OCI-LY7 (cell line): ENCODE measurements around the gene AMPD3. TPM values are rescaled to one million over a fixed set of nuclear protein-coding genes. Genes with fewer than 3 reads are reported as not detected.

Experiments
- BruUV-seq: library from RNA; stranded (reverse); fragments of 400-500 nt; replicated peaks from 2 replicates; lab custom pipeline; 2021; lab: Mats Ljungman, UMichigan
- CTCF ChIA-PET: fragments of 300-600 bp; sonication (Branson Sonifier 250); formaldehyde crosslinking; loops from one replicate; lab custom pipeline; 2022; ENCODE audit warnings: antibody characterized with exemption; ENCODE audit not compliant: unreplicated experiment; lab: Charles Lee
- POLR2A ChIA-PET: fragments of 300-600 bp; sonication (Branson Sonifier 250); formaldehyde crosslinking; loops from one replicate; lab custom pipeline; 2022; ENCODE audit warnings: antibody characterized with exemption; lab: Charles Lee
- DNase-seq: peaks from one replicate; pipeline ENCODE4 v3.0.0-alpha.2; 2015; ENCODE audit warnings: low spot score
- H2AFZ ChIP-seq: fragments of 200-600 bp; sonication (generic), shearing (Covaris generic); 2 replicates; pipeline ENCODE4 v1.6.1; 2014; ENCODE audit warnings: mild to moderate bottlenecking, antibody characterized with exemption, low read length, moderate library complexity
- H3K27ac ChIP-seq: fragments of 200-600 bp; sonication (generic); 2 replicates; pipeline ENCODE4 v1.5.1; 2014; ENCODE audit warnings: mixed run types, low read depth, mild to moderate bottlenecking, moderate library complexity, low read length, inconsistent platforms; ENCODE audit not compliant: poor library complexity, severe bottlenecking
- H3K36me3 ChIP-seq: fragments of 200-600 bp; sonication (generic); 2 replicates; pipeline ENCODE4 v1.6.1; 2014; ENCODE audit warnings: mild to moderate bottlenecking, antibody characterized with exemption, low read length, moderate library complexity, mixed read lengths; ENCODE audit not compliant: insufficient read depth
- H3K4me1 ChIP-seq: fragments of 200-600 bp; sonication (generic); 2 replicates; pipeline ENCODE4 v1.5.1; 2014; ENCODE audit warnings: mild to moderate bottlenecking, low read length; ENCODE audit not compliant: insufficient read depth, poor library complexity, severe bottlenecking
- H3K4me2 ChIP-seq: fragments of 200-600 bp; sonication (generic); 2 replicates; pipeline ENCODE4 v1.6.1; 2014; ENCODE audit warnings: mild to moderate bottlenecking, low read length
- H3K4me3 ChIP-seq: fragments of 200-600 bp; sonication (generic); 2 replicates; pipeline ENCODE4 v1.5.1; 2014; ENCODE audit warnings: mild to moderate bottlenecking, low read depth, low read length; ENCODE audit not compliant: poor library complexity, severe bottlenecking
- H3K79me2 ChIP-seq: fragments of 200-600 bp; sonication (generic); 2 replicates; pipeline ENCODE4 v1.6.1; 2016; ENCODE audit warnings: low read depth, mild to moderate bottlenecking, low read length, moderate library complexity, mixed read lengths; ENCODE audit not compliant: insufficient read depth
- H3K9me2 ChIP-seq: fragments of 200-600 bp; sonication (generic); 2 replicates; pipeline ENCODE4 v1.6.1; 2016; ENCODE audit warnings: mild to moderate bottlenecking, low read length, mixed read lengths; ENCODE audit not compliant: insufficient read depth
- H3K9me3 ChIP-seq: fragments of 200-600 bp; sonication (generic); 2 replicates; pipeline ENCODE4 v1.6.1; 2014; ENCODE audit warnings: mild to moderate bottlenecking, mixed run types, low read length, mixed read lengths
- H4K20me1 ChIP-seq: fragments of 200-600 bp; sonication (generic); 2 replicates; pipeline ENCODE4 v1.6.1; 2014; ENCODE audit warnings: mild to moderate bottlenecking, antibody characterized with exemption, low read length, moderate library complexity, mixed read lengths; ENCODE audit not compliant: insufficient read depth
- EZH2phosphoT487 ChIP-seq: fragments of 200-600 bp; sonication (generic); IDR thresholded peaks from 2 replicates; pipeline ENCODE4 v1.6.1; 2018; ENCODE audit warnings: low read depth, borderline replicate concordance, mild to moderate bottlenecking, mixed run types, antibody characterized with exemption, low read length, moderate library complexity, mixed read lengths
- intact Hi-C: fragments of 100-400 bp; cut with micrococcal nuclease; formaldehyde crosslinking; loops from one replicate; pipeline ENCODE4 v1.10.0; 2022; ENCODE audit not compliant: unreplicated experiment
- total RNA-seq, 2 experiments: library from RNA; depleted of rRNA in 1 of 2; stranded (reverse); fragments of >200 nt in 1 of 2; shearing (Covaris generic) in 1 of 2; gene quantifications; 2 replicates each; pipeline ENCODE4 v1.2.3, GENCODE V29; 2014 to 2022
- TF ChIP-seq, protein P1 (sequence below): fragments of 200-600 bp; sonication (generic); conservative IDR thresholded peaks from 2 replicates; pipeline ENCODE4 v1.5.1; 2014; ENCODE audit warnings: mild to moderate bottlenecking, antibody characterized with exemption, low read length, moderate library complexity, mixed read lengths

Gene AMPD3
- total RNA-seq, 2 experiments from 2014 or later, result 13.5 to 25.6 TPM

DNA sequence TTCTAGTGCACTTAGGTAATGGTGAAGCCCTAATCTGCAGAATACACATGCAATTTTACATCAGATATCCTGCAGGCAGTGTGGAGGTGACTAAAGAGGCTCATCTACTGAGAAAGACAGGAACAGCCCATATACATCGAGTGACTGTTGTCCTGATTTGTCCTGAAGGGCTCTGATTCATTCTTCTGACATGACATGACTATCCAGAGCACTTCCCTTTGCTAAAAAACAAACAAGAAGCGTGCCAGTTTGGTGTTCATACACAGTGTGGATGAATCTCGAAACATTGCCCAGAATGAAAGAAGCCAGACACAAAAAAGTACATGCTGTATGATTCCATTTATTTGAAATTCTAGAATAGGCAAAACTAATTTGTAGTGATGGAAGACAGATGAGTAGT, 48.0 kb upstream of the AMPD3 start:
- TF ChIP-seq EZH2phosphoT487, result no peak
- TF ChIP-seq, protein P1, sequence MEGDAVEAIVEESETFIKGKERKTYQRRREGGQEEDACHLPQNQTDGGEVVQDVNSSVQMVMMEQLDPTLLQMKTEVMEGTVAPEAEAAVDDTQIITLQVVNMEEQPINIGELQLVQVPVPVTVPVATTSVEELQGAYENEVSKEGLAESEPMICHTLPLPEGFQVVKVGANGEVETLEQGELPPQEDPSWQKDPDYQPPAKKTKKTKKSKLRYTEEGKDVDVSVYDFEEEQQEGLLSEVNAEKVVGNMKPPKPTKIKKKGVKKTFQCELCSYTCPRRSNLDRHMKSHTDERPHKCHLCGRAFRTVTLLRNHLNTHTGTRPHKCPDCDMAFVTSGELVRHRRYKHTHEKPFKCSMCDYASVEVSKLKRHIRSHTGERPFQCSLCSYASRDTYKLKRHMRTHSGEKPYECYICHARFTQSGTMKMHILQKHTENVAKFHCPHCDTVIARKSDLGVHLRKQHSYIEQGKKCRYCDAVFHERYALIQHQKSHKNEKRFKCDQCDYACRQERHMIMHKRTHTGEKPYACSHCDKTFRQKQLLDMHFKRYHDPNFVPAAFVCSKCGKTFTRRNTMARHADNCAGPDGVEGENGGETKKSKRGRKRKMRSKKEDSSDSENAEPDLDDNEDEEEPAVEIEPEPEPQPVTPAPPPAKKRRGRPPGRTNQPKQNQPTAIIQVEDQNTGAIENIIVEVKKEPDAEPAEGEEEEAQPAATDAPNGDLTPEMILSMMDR, result no peak
- ChIA-PET POLR2A (interaction anchor here (1.2 kb wide), 1 partner anchor 272 kb away, joined by 3 read pairs; no protein-coding TSS in a partner anchor), CTCF (no interaction called here)
- Histone ChIP-seq H3K27ac (no peak overlapping the region), H3K9me3 (no peaks in the 10 kb centered on the region), H4K20me1 (no peaks in the 10 kb centered on the region), H3K4me1 (peaks cover 4% of the 10 kb centered on the region), H3K4me2 (no peak overlapping the region), H3K36me3 (no peaks in the 10 kb centered on the region), H3K9me2 (no peaks in the 10 kb centered on the region), H2AFZ (peak overlapping the region; percentile 48; the same call in 1 of the 2 replicates), H3K4me3 (no peak overlapping the region), H3K79me2 (no peaks in the 10 kb centered on the region)
- intact Hi-C loops, result loop anchor here (2.0 to 5.0 kb wide), 2 partner anchors 50 to 110 kb away; no protein-coding TSS in a partner anchor
- no TSS peak for BruUV-seq
- no peak for DNase-seq

DNA sequence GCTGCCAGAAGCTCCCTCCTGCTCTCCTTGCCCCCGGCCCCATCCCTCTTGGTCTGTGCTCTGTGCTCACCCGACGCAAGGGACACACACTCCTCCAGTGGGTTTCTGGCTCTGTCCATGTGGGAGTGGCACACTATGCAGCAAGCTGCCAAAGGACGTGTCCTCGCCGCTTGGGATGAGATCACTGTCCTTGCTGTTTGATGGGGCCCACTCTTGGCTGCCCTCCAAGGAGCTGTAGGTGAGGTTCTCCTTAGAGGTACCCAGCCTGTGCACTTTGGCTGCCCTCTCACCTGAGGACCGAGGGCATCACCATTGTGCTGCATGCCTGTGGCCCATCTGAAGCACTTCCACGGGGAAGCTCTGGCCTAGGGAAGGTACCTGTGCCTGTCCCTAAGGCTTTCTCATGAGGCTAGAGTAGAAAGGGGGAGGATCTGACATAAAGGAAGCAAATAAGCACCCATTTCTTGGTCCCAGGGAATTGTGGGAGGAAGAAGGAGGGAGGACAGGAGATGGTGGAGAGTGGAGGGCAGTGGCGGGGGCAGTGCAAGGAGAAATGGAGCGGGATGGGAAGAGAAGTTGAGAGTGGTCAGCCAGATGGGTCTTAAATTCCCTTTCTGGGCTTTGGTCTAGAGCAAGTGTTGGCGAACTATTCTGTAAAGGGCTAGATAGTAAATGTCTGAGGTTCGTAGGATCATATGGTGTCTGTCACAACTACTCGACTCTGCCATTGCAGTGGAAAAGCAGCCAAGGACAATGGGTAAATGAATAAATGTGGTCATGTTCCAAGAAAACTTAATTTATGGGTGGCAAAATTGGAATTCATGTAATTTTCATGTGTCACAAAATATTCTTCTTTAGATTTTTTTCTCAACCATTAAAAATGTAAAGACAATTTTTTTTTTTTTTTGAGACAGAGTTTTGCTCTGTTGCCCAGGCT, 47.0 kb upstream of the AMPD3 start:
- intact Hi-C loops, result loop anchor here (2.0 to 5.0 kb wide), 2 partner anchors 49 to 109 kb away; no protein-coding TSS in a partner anchor
- CTCF ChIA-PET, result interaction anchor here (0.7 kb wide), 1 partner anchor 290 kb away, joined by 3 read pairs; no protein-coding TSS in a partner anchor

More for the DNA sequence above, 47.0 kb upstream of the AMPD3 start:
- peaks cover 4% of the 10 kb centered on the region for H3K4me1 ChIP-seq
- no peaks in the 10 kb centered on the region for H4K20me1 ChIP-seq
- no peaks in the 10 kb centered on the region for H3K36me3 ChIP-seq
- no peak for DNase-seq
- no peak for TF ChIP-seq EZH2phosphoT487
- TF ChIP-seq, protein P1, result no peak
- BruUV-seq, result no TSS peak
- no peak overlapping the region for H2AFZ ChIP-seq
- no peaks in the 10 kb centered on the region for H3K9me3 ChIP-seq
- no peaks in the 10 kb centered on the region for H3K9me2 ChIP-seq
- POLR2A ChIA-PET, result interaction anchor here (0.6 to 1.8 kb wide), 3 partner anchors 34 to 134 kb away, joined by 3 to 6 read pairs (median 4); partner anchors contain the start of gene AMPD3
- H3K4me3 ChIP-seq, result no peak overlapping the region
- no peaks in the 10 kb centered on the region for H3K79me2 ChIP-seq
- no peak overlapping the region for H3K4me2 ChIP-seq
- no peak overlapping the region for H3K27ac ChIP-seq
